A549 (cell line): ENCODE measurements around the gene CCSER1.

Source experiments
- JUNB ChIP-seq: fragments of >200 bp; sonication (Bioruptor Twin); formaldehyde crosslinking; IDR thresholded peaks from 2 replicates; pipeline ENCODE4 v1.6.1; 2016
- POLR2A ChIP-seq: IDR thresholded peaks from 2 replicates; pipeline ENCODE4 v1.6.1; 2012; ENCODE audit warnings: mild to moderate bottlenecking, low read length
- SMC3 ChIP-seq: fragments of >200 bp; sonication (Bioruptor Twin); formaldehyde crosslinking; IDR thresholded peaks from 3 replicates; pipeline ENCODE4 v1.6.1; 2018; ENCODE audit warnings: inconsistent platforms
- TF ChIP-seq, protein P1 (sequence below): fragments of >200 bp; sonication (Bioruptor Twin); formaldehyde crosslinking; IDR thresholded peaks from 3 replicates; pipeline ENCODE4 v1.5.1; 2016

DNA sequence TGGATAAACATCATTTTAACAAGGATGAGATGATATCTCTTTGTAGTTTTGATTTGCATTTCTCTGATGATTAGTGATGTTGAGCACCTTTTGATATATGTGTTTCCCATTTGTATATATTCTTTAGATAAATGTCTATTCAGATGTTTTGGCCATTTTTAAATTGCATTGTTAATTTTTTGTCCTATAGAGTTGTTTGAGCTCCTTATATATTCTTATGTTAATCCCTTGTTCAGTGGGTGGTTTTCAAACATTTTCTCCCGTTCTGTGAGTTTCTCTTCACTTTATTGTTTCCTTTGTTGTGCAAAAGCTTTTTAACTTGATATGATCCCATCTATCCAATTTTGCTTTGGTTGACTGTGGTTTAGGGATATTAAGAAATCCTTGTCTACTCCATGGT lies 606.0 kb downstream of the CCSER1 start:
- TF ChIP-seq, protein P1, sequence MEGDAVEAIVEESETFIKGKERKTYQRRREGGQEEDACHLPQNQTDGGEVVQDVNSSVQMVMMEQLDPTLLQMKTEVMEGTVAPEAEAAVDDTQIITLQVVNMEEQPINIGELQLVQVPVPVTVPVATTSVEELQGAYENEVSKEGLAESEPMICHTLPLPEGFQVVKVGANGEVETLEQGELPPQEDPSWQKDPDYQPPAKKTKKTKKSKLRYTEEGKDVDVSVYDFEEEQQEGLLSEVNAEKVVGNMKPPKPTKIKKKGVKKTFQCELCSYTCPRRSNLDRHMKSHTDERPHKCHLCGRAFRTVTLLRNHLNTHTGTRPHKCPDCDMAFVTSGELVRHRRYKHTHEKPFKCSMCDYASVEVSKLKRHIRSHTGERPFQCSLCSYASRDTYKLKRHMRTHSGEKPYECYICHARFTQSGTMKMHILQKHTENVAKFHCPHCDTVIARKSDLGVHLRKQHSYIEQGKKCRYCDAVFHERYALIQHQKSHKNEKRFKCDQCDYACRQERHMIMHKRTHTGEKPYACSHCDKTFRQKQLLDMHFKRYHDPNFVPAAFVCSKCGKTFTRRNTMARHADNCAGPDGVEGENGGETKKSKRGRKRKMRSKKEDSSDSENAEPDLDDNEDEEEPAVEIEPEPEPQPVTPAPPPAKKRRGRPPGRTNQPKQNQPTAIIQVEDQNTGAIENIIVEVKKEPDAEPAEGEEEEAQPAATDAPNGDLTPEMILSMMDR: no peak
- TF ChIP-seq JUNB (no peak), SMC3 (no peak), POLR2A (no peak)
